Gastrocnemius medialis (tissue), 4 donors: Measurements from ENCODE around the gene CAPSL.

Source experiments
- POLR2A ChIP-seq, 2 donors: fragments of 450-650 bp; IDR thresholded peaks; one replicate each; pipeline ENCODE4 v1.6.1; 2017; ENCODE audit warnings: antibody characterized with exemption in 2 of 2, mild to moderate bottlenecking in 2 of 2, moderate library complexity in 2 of 2
- TF ChIP-seq, protein P1 (sequence below), 5 experiments: fragments of 450-650 bp in 3 of 5; fragments of 200-600 bp in 2 of 5; sonication (generic) in 2 of 5; IDR thresholded peaks in 4 of 5; conservative IDR thresholded peaks in 1 of 5; 1 replicate in 4 of 5; 2 replicates in 1 of 5; pipeline ENCODE4 v1.5.1; 2016 to 2019; ENCODE audit warnings: antibody characterized with exemption in 5 of 5, mild to moderate bottlenecking in 3 of 5, moderate library complexity in 3 of 5

DNA sequence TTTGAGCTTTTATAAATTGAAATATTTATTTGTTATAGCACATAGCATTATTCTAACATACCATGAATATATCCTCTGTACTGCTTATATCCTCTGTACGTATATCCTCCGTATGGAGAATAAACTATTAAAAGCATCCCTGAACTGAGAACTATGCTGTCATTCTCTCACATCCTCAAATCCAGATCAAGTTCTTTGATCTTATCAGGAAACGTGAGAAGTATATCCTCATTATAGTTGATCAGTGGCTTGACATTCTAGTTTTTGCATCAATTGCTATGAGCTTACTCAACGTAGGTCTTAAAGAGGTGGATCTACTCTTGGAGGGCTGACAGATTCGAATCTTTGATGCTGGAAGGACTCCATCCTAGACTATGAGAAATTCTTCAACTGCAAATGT is 44.3 kb downstream of the CAPSL start:
- TF ChIP-seq, protein P1, sequence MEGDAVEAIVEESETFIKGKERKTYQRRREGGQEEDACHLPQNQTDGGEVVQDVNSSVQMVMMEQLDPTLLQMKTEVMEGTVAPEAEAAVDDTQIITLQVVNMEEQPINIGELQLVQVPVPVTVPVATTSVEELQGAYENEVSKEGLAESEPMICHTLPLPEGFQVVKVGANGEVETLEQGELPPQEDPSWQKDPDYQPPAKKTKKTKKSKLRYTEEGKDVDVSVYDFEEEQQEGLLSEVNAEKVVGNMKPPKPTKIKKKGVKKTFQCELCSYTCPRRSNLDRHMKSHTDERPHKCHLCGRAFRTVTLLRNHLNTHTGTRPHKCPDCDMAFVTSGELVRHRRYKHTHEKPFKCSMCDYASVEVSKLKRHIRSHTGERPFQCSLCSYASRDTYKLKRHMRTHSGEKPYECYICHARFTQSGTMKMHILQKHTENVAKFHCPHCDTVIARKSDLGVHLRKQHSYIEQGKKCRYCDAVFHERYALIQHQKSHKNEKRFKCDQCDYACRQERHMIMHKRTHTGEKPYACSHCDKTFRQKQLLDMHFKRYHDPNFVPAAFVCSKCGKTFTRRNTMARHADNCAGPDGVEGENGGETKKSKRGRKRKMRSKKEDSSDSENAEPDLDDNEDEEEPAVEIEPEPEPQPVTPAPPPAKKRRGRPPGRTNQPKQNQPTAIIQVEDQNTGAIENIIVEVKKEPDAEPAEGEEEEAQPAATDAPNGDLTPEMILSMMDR (IDR thresholded peaks at IDR 0.05 in 4 of 5, conservative IDR thresholded peaks at IDR 0.05 in 1 of 5) = no peak
- TF ChIP-seq POLR2A (IDR thresholded peaks at IDR 0.05) = no peak
